Loucy (cell line): ENCODE data around the gene CHRM2.

ENCODE experiments used
- H2AFZ ChIP-seq: fragments of 200-600 bp; sonication (generic); 2 replicates; pipeline ENCODE4 v1.6.0; 2016; ENCODE audit warnings: antibody characterized with exemption, mild to moderate bottlenecking, low read length, moderate library complexity
- H3F3A ChIP-seq: fragments of 200-600 bp; 2 replicates; pipeline ENCODE4 v1.6.0; 2016; ENCODE audit warnings: antibody characterized with exemption, low read depth, mild to moderate bottlenecking
- H3K27me3 ChIP-seq: fragments of 200-600 bp; sonication (generic); 2 replicates; pipeline ENCODE4 v1.6.1; 2014; ENCODE audit warnings: low read length, mild to moderate bottlenecking; ENCODE audit not compliant: insufficient read depth, poor library complexity, severe bottlenecking
- H3K36me3 ChIP-seq: fragments of 200-600 bp; sonication (generic); 2 replicates; pipeline ENCODE4 v1.6.1; 2016; ENCODE audit warnings: low read length; ENCODE audit not compliant: insufficient read depth
- H3K4me1 ChIP-seq: fragments of 200-600 bp; sonication (generic); 2 replicates; pipeline ENCODE4 v1.5.1; 2014; ENCODE audit warnings: low read length, mild to moderate bottlenecking; ENCODE audit not compliant: insufficient read depth, poor library complexity, severe bottlenecking
- H3K4me2 ChIP-seq: fragments of 200-600 bp; sonication (generic); 2 replicates; pipeline ENCODE4 v1.6.0; 2014; ENCODE audit warnings: antibody characterized with exemption, low read length, low read depth, mild to moderate bottlenecking; ENCODE audit not compliant: poor library complexity, severe bottlenecking
- H3K4me3 ChIP-seq: fragments of 200-600 bp; sonication (generic); 2 replicates; pipeline ENCODE4 v1.5.1; 2014; ENCODE audit warnings: low read length, mild to moderate bottlenecking, mixed read lengths; ENCODE audit not compliant: poor library complexity, severe bottlenecking
- H3K79me2 ChIP-seq: fragments of 200-600 bp; sonication (generic); 2 replicates; pipeline ENCODE4 v1.6.1; 2014; ENCODE audit warnings: low read length; ENCODE audit not compliant: insufficient read depth
- H3K9ac ChIP-seq: fragments of 200-600 bp; sonication (generic); 2 replicates; pipeline ENCODE4 v1.6.0; 2014; ENCODE audit warnings: mild to moderate bottlenecking, low read depth, low read length, moderate library complexity; ENCODE audit not compliant: poor library complexity, severe bottlenecking
- H3K9me2 ChIP-seq: fragments of 200-600 bp; sonication (generic); replicated peaks from 2 replicates; pipeline ENCODE4 v1.6.1; 2016; ENCODE audit warnings: low read depth, low read length, mixed read lengths
- H3K9me3 ChIP-seq: fragments of 200-600 bp; sonication (generic); 2 replicates; pipeline ENCODE4 v1.6.1; 2014; ENCODE audit warnings: mild to moderate bottlenecking, antibody characterized with exemption, low read length, low read depth; ENCODE audit not compliant: insufficient read depth
- H4K20me1 ChIP-seq: fragments of 200-600 bp; sonication (generic); 2 replicates; pipeline ENCODE4 v1.6.0; 2014; ENCODE audit warnings: antibody characterized with exemption, low read length, mild to moderate bottlenecking; ENCODE audit not compliant: insufficient read depth, poor library complexity, severe bottlenecking
- CTCF ChIP-seq: fragments of 200-600 bp; sonication (generic); conservative IDR thresholded peaks from 2 replicates; pipeline ENCODE4 v1.5.1; 2014; ENCODE audit warnings: mild to moderate bottlenecking, antibody characterized with exemption, low read length
- EZH2phosphoT487 ChIP-seq: fragments of 200-600 bp; IDR thresholded peaks from 2 replicates; pipeline ENCODE4 v1.6.1; 2018; ENCODE audit warnings: antibody characterized with exemption, mild to moderate bottlenecking, moderate library complexity, borderline replicate concordance

CHRM2 gene

DNA sequence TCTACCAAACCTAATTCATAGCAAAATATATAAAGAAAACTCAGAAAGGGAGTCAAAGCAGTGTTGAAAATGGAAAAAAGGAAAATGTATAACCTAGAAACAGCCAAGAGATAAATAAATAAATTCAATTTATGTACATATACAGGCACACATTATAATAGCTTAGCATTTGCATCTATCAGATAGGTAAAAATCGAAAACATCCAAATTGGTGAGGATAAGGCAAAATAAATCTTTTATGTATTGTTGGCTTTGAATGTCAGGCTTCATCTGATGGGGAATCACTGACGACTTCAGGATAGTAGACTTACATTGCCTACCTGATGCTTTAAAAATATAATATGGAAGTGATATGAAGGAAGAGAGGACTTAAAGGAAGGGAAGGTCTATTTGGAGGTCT is 20.6 kb upstream of the CHRM2 start:
- no peaks in the 10 kb centered on the region for H4K20me1 ChIP-seq
- 0 out of 2 replicates have a peak, but pooled peaks cover 3% of the 10 kb centered on the region for H3K9me2 ChIP-seq
- H3K27me3 ChIP-seq, result no peaks in the 10 kb centered on the region
- H3K9me3 ChIP-seq, result no peaks in the 10 kb centered on the region
- no peak for TF ChIP-seq EZH2phosphoT487
- TF ChIP-seq CTCF, result no peak
- no peak overlapping the region for H2AFZ ChIP-seq
- no peak overlapping the region for H3K4me3 ChIP-seq
- H3F3A ChIP-seq, result no peaks in the 10 kb centered on the region
- H3K4me2 ChIP-seq, result no peak overlapping the region
- H3K79me2 ChIP-seq, result no peaks in the 10 kb centered on the region
- no peaks in the 10 kb centered on the region for H3K4me1 ChIP-seq
- no peaks in the 10 kb centered on the region for H3K36me3 ChIP-seq
- no peak overlapping the region for H3K9ac ChIP-seq

GRCh38 chr7:136853654-136854053 is 14.8 kb upstream of the CHRM2 start:
- no peaks in the 10 kb centered on the region for H3F3A ChIP-seq
- no peaks in the 10 kb centered on the region for H3K4me1 ChIP-seq

DNA sequence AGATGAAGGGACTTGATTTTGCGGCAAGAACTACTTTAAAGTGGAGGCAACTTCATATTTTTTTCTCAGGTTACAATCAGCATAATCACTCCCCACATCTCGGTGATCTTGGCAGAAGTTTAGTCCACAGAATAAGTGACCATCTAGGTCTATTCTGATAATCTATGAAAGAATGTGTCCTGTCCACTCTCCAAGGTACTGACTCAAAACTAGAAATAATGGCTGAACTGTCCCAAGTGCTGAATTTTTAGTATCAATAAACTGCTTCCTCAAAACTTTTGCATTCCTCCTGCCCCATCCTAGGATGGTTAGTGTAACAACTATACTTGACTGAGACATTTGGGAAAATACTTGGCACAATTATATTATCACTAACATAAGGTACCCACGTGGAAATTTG is 10.9 kb upstream of the CHRM2 start:
- no peaks in the 10 kb centered on the region for H4K20me1 ChIP-seq
- no peaks in the 10 kb centered on the region for H3K9me3 ChIP-seq
- no peak overlapping the region for H3K4me2 ChIP-seq
- H3F3A ChIP-seq, result no peaks in the 10 kb centered on the region
- H2AFZ ChIP-seq, result no peak overlapping the region
- no peaks in the 10 kb centered on the region for H3K79me2 ChIP-seq
- H3K36me3 ChIP-seq, result no peaks in the 10 kb centered on the region
- H3K4me3 ChIP-seq, result no peak overlapping the region
- H3K4me1 ChIP-seq, result no peaks in the 10 kb centered on the region
- H3K9ac ChIP-seq, result no peak overlapping the region
- H3K27me3 ChIP-seq, result no peaks in the 10 kb centered on the region
- H3K9me2 ChIP-seq, result no peaks in the 10 kb centered on the region
- TF ChIP-seq EZH2phosphoT487 (no peak), CTCF (no peak)

More at GRCh38 chr7:136853654-136854053, 14.8 kb upstream of the CHRM2 start:
- Histone ChIP-seq H3K36me3 (no peaks in the 10 kb centered on the region), H2AFZ (no peak overlapping the region), H3K4me3 (no peak overlapping the region), H4K20me1 (no peaks in the 10 kb centered on the region), H3K79me2 (no peaks in the 10 kb centered on the region), H3K9ac (no peak overlapping the region), H3K27me3 (no peaks in the 10 kb centered on the region), H3K4me2 (no peak overlapping the region), H3K9me3 (no peaks in the 10 kb centered on the region), H3K9me2 (no peaks in the 10 kb centered on the region)
- no peak for TF ChIP-seq EZH2phosphoT487
- TF ChIP-seq CTCF, result no peak
